ENCODE data around the gene EFCAB14. TPM values are rescaled to one million over a fixed set of nuclear protein-coding genes. Genes with fewer than 3 reads are reported as not detected.
"Not testable (repeated sequence)": the region's sequence is repeated elsewhere in the genome, so short reads cannot be mapped to it uniquely, and the experiment has no call there.

Gene EFCAB14
- total RNA-seq, 1 donor: 63.7 TPM

- no peaks in the 10 kb centered on the region for H3K27me3 ChIP-seq (ENCODE audit: insufficient read depth, low read length)
- no peak overlapping the region for H3K27ac ChIP-seq (ENCODE audit: low read depth, low read length)
- H3K4me1 ChIP-seq (ENCODE audit: insufficient read depth, low read length): no peaks in the 10 kb centered on the region
- no peaks in the 10 kb centered on the region for H3K79me2 ChIP-seq (ENCODE audit: insufficient read depth, low read length)
- H4K20me1 ChIP-seq (ENCODE audit: insufficient read depth, low read length): no peaks in the 10 kb centered on the region
- no peaks in the 10 kb centered on the region for H3K9me3 ChIP-seq (ENCODE audit: low read depth, low read length)
- H3K4me3 ChIP-seq (ENCODE audit: insufficient read depth, low read length): no peak overlapping the region
- H3K4me2 ChIP-seq (ENCODE audit: insufficient read depth, low read length): no peak overlapping the region
- DNase-seq (ENCODE audit: insufficient read length, low spot score, missing footprints): no peak
- peak; percentile 31 for TF ChIP-seq CTCF (IDR thresholded peaks at IDR 0.05; ENCODE audit: extremely low read depth, low read depth, low read length)
- H3K36me3 ChIP-seq (ENCODE audit: insufficient read depth, low read length): no peaks in the 10 kb centered on the region
- H2AFZ ChIP-seq (ENCODE audit: low read length): no peak overlapping the region
These were observed 16.9 kb upstream of the EFCAB14 start for GRCh38 chr1:46735708-46736324.

- H3K9me3 ChIP-seq (ENCODE audit: low read depth, low read length); H3K4me2 ChIP-seq (ENCODE audit: insufficient read depth, low read length); H3K36me3 ChIP-seq (ENCODE audit: insufficient read depth, low read length); H2AFZ ChIP-seq (ENCODE audit: low read length); DNase-seq (ENCODE audit: insufficient read length, low spot score, missing footprints); H3K27ac ChIP-seq (ENCODE audit: low read depth, low read length); H4K20me1 ChIP-seq (ENCODE audit: insufficient read depth, low read length); H3K27me3 ChIP-seq (ENCODE audit: insufficient read depth, low read length); H3K79me2 ChIP-seq (ENCODE audit: insufficient read depth, low read length); H3K4me3 ChIP-seq (ENCODE audit: insufficient read depth, low read length); H3K4me1 ChIP-seq (ENCODE audit: insufficient read depth, low read length): not testable (repeated sequence)
These were observed 9.5 kb upstream of the EFCAB14 start for GRCh38 chr1:46728327-46728873.

GRCh38 chr1:46725736-46726108 lies 6.8 kb upstream of the EFCAB14 start:
- Histone ChIP-seq H4K20me1 (ENCODE audit: insufficient read depth, low read length) (no peaks in the 10 kb centered on the region), H3K27ac (ENCODE audit: low read depth, low read length) (no peak overlapping the region), H3K27me3 (ENCODE audit: insufficient read depth, low read length) (peaks cover 5% of the 10 kb centered on the region), H2AFZ (ENCODE audit: low read length) (no peak overlapping the region), H3K4me2 (ENCODE audit: insufficient read depth, low read length) (no peak overlapping the region), H3K4me1 (ENCODE audit: insufficient read depth, low read length) (no peaks in the 10 kb centered on the region), H3K79me2 (ENCODE audit: insufficient read depth, low read length) (no peaks in the 10 kb centered on the region), H3K9me3 (ENCODE audit: low read depth, low read length) (no peaks in the 10 kb centered on the region), H3K36me3 (ENCODE audit: insufficient read depth, low read length) (no peaks in the 10 kb centered on the region), H3K4me3 (ENCODE audit: insufficient read depth, low read length) (no peak overlapping the region)
- TF ChIP-seq CTCF (IDR thresholded peaks at IDR 0.05; ENCODE audit: extremely low read depth, low read depth, low read length): no peak
- no peak for DNase-seq (ENCODE audit: insufficient read length, low spot score, missing footprints)

GRCh38 chr1:46724991-46725735 lies 6.2 kb upstream of the EFCAB14 start:
- Histone ChIP-seq H3K36me3 (ENCODE audit: insufficient read depth, low read length) (no peaks in the 10 kb centered on the region), H3K4me2 (ENCODE audit: insufficient read depth, low read length) (no peak overlapping the region), H3K9me3 (ENCODE audit: low read depth, low read length) (no peaks in the 10 kb centered on the region), H3K27ac (ENCODE audit: low read depth, low read length) (no peak overlapping the region), H3K4me3 (ENCODE audit: insufficient read depth, low read length) (no peak overlapping the region), H4K20me1 (ENCODE audit: insufficient read depth, low read length) (no peaks in the 10 kb centered on the region), H2AFZ (ENCODE audit: low read length) (no peak overlapping the region), H3K4me1 (ENCODE audit: insufficient read depth, low read length) (no peaks in the 10 kb centered on the region), H3K27me3 (ENCODE audit: insufficient read depth, low read length) (peaks cover 5% of the 10 kb centered on the region), H3K79me2 (ENCODE audit: insufficient read depth, low read length) (no peaks in the 10 kb centered on the region)
- peak; percentile 75 for DNase-seq (ENCODE audit: insufficient read length, low spot score, missing footprints)
- TF ChIP-seq CTCF (IDR thresholded peaks at IDR 0.05; ENCODE audit: extremely low read depth, low read depth, low read length): peak; percentile 91

All from osteoblast (primary cell).